ENCODE data around the gene MST1. TPM values are rescaled to one million over a fixed set of nuclear protein-coding genes. Genes with fewer than 3 reads are reported as not detected.

Gene MST1
- total and polyA plus RNA-seq, 2 of the 8 experiments (the other 6 are each of a cell fraction or from before 2014, with no cell fraction given): 6.2 to 9.5 TPM

DNA sequence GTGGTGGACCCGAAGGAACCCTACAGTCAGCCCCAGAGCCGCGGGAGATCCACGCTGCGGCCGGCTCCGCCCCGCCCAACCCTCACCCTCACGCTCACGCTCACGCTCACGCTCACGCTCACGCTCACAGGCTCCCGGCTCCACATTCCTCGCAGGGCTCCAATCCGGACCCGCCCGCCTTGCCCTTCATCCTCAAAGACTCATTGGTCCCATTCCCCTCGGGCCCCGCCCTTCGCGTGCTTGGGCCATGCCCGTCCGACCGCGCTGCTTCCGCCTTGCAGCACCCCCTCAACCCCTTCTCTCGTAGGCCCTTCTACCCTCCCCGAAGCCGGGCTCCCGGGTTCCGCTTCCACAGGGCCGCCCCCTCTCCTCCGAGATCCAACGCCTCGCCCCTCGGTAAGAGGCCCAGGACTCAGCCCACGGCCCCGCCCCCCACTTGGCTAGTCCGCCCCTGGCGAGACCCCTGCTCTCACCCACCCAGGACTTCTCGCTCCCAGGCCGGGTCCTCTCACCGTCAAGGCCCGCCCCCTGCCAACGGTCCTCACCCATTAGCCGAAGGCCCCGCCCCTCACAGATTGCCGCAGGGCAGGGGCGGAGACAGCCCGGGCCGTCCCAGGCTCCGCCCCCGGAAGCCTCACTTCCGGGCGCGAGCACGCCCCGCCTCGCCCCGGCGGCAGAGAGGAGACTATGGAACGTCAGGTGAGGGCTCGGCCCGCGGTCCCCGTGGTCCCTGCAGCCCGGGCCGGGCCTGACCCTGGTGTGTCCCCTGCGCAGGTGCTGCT, 15.4 kb downstream of the MST1 start, which contains the start of gene APEH (continued):
- TF ChIP-seq SIX5 (IDR thresholded peaks at IDR 0.05; ENCODE audit: low read depth, low read length) (no peak), CBX8 (IDR thresholded peaks at IDR 0.05; ENCODE audit: borderline replicate concordance, low read depth, low read length) (no peak), POLR2A (IDR thresholded peaks at IDR 0.05; ENCODE audit: control extremely low read depth in 1 of 2, low read depth in 2 of 2, low read length in 2 of 2) (peak in 1 of 2 experiments; percentile 66; a peak in 2 of 3 replicates), TAF1 (IDR thresholded peaks at IDR 0.05; ENCODE audit: low read depth, low read length) (peak; percentile 60), KDM4A (IDR thresholded peaks at IDR 0.05; ENCODE audit: low read depth, low read length, severe bottlenecking) (peak; percentile 72), RAD21 (IDR thresholded peaks at IDR 0.05 in 1 of 2, conservative IDR thresholded peaks at IDR 0.05 in 1 of 2; ENCODE audit: low read depth in 2 of 2, low read length in 2 of 2) (no peak), TBP (IDR thresholded peaks at IDR 0.05; ENCODE audit: low read depth, low read length) (peak; percentile 66; the same call in 1 of the 2 replicates), CREB1 (IDR thresholded peaks at IDR 0.05) (peak; percentile 24; the same call in 1 of the 2 replicates), GABPA (IDR thresholded peaks at IDR 0.05; ENCODE audit: borderline replicate concordance, insufficient read depth, low read length) (peak; percentile 93)
- TF ChIP-seq, protein P1, sequence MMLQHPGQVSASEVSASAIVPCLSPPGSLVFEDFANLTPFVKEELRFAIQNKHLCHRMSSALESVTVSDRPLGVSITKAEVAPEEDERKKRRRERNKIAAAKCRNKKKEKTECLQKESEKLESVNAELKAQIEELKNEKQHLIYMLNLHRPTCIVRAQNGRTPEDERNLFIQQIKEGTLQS (IDR thresholded peaks at IDR 0.05; ENCODE audit: insufficient read depth, low read depth, low read length): no peak
